Measurements from ENCODE around the gene DNAJC1. TPM values are rescaled to one million over a fixed set of nuclear protein-coding genes. Genes with fewer than 3 reads are reported as not detected.

The DNAJC1 gene
- total and polyA plus RNA-seq, 4 experiments from 2014 or later: 13.0 to 22.0 (median 15.8) TPM

DNA sequence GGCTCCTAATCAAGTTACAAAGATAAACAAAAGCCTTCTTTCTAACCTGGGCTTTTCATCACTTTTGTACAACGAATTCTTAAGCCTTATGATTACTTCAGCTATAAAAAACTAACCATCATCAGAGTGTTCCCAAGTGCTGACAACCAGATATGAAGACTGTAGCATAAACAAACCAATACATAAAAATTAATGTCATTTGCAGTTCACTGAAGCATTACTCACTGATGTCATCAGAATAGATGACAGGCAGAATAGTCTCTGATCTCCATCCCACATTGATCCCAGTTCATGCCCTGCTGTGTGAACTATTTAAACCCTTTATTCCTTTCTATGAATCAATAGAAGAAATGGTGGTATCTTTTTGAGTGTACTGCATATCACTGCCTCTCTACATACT, 84.4 kb downstream of the DNAJC1 start:
- Histone ChIP-seq H3K4me3 (ENCODE audit: low read length in 2 of 2) (no peak overlapping the region), H3K27me3 (ENCODE audit: insufficient read depth, low read length) (no peaks in the 10 kb centered on the region), H3K36me3 (ENCODE audit: insufficient read depth, low read length) (no peaks in the 10 kb centered on the region), H3K4me1 (ENCODE audit: insufficient read depth, low read length) (no peaks in the 10 kb centered on the region), H3K9me3 (ENCODE audit: control insufficient read depth in 1 of 2, low read length in 2 of 2) (no peaks in the 10 kb centered on the region), H3K27ac (ENCODE audit: low read depth, low read length) (no peak overlapping the region)
- POLR2A ChIA-PET (ENCODE audit: partially characterized antibody): no interaction called here
- DNase-seq: no peak
- H3K36me3 Mint-ChIP-seq: peaks cover 13 to 18% of the 10 kb centered on the region in 2 donors
- no peak overlapping the region for H3K27ac Mint-ChIP-seq
- H3K4me3 Mint-ChIP-seq: no peak overlapping the region
- peaks cover 0 to 1% (median 0%) of the 10 kb centered on the region in 4 donors for H3K4me1 Mint-ChIP-seq
- H3K9me3 Mint-ChIP-seq: no peaks in the 10 kb centered on the region
- no peaks in the 10 kb centered on the region for H3K27me3 Mint-ChIP-seq
- CTCF ChIA-PET (ENCODE audit: partially characterized antibody): no interaction called here
- intact Hi-C loops (cut with micrococcal nuclease): no loop called here

GRCh38 chr10:21912625-21913024, 90.9 kb downstream of the DNAJC1 start:
- POLR2A ChIA-PET (ENCODE audit: partially characterized antibody): no interaction called here
- CTCF ChIA-PET (ENCODE audit: partially characterized antibody): no interaction called here
- Histone ChIP-seq H3K9me3 (ENCODE audit: control insufficient read depth in 1 of 2, low read length in 2 of 2) (no peaks in the 10 kb centered on the region), H3K4me1 (ENCODE audit: insufficient read depth, low read length) (no peaks in the 10 kb centered on the region), H3K4me3 (ENCODE audit: low read length in 2 of 2) (no peak overlapping the region), H3K36me3 (ENCODE audit: insufficient read depth, low read length) (no peaks in the 10 kb centered on the region), H3K27me3 (ENCODE audit: insufficient read depth, low read length) (no peaks in the 10 kb centered on the region), H3K27ac (ENCODE audit: low read depth, low read length) (no peak overlapping the region)
- H3K27me3 Mint-ChIP-seq: no peaks in the 10 kb centered on the region
- peaks cover 0 to 7% (median 1%) of the 10 kb centered on the region in 4 donors for H3K4me1 Mint-ChIP-seq
- intact Hi-C loops (cut with micrococcal nuclease): no loop called here
- no peaks in the 10 kb centered on the region for H3K9me3 Mint-ChIP-seq
- no peak overlapping the region for H3K27ac Mint-ChIP-seq
- peaks cover 12 to 20% of the 10 kb centered on the region in 2 donors for H3K36me3 Mint-ChIP-seq
- no peak for DNase-seq
- H3K4me3 Mint-ChIP-seq: no peak overlapping the region

DNA sequence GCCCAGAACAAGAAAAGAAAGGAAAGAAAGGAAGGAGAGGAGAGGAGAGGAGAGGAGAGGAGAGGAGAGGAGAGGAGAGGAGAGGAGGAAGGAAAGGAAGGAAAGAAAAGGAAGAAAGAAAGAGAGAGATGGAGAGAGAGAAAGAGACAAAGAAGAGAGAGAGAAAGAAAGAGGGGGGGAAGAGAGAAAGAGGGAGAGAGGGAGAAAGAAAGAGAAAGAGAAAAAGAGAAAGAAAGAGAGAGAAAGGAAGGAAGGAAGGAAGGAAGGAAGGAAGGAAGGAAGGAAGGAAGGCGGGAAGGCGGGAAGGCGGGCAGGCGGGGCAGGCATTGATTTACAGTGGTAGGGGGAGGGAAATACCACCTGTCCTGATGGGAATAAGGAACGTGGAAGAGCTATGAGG, 92.7 kb downstream of the DNAJC1 start:
- CTCF ChIA-PET (ENCODE audit: partially characterized antibody): no interaction called here
- no peaks in the 10 kb centered on the region for H3K27me3 ChIP-seq (ENCODE audit: insufficient read depth, low read length)
- H3K4me3 Mint-ChIP-seq: no peak overlapping the region
- H3K36me3 ChIP-seq (ENCODE audit: insufficient read depth, low read length): no peaks in the 10 kb centered on the region
- POLR2A ChIA-PET (ENCODE audit: partially characterized antibody): no interaction called here
- no peaks in the 10 kb centered on the region for H3K9me3 ChIP-seq (ENCODE audit: control insufficient read depth in 1 of 2, low read length in 2 of 2)
- peaks cover 0 to 7% (median 1%) of the 10 kb centered on the region in 4 donors for H3K4me1 Mint-ChIP-seq
- intact Hi-C loops (cut with micrococcal nuclease): no loop called here
- no peak overlapping the region for H3K4me3 ChIP-seq (ENCODE audit: low read length in 2 of 2)
- no peak overlapping the region for H3K27ac ChIP-seq (ENCODE audit: low read depth, low read length)
- no peaks in the 10 kb centered on the region for H3K4me1 ChIP-seq (ENCODE audit: insufficient read depth, low read length)
- H3K27ac Mint-ChIP-seq: no peak overlapping the region
- no peaks in the 10 kb centered on the region for H3K27me3 Mint-ChIP-seq
- no peaks in the 10 kb centered on the region for H3K9me3 Mint-ChIP-seq
- peaks cover 18 to 22% of the 10 kb centered on the region in 2 donors for H3K36me3 Mint-ChIP-seq
- no peak for DNase-seq

DNA sequence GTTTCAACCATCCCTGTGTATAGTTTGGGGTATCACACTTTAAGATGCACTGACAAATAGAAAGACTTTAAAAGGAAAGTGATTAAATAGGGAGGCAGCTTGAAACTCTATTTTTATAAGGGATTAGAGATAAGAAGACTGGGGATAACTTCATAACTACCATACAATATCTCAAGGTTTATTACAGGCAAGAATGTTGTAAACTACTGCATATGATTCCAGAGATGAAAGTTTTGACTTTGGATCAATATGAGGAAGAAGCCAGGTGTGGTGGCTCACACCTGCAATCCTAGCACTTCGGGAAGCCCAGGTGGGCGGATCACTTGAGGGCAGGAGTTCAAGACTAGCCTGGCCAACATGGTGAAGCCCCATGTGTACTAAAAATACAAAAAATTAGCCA, 96.1 kb downstream of the DNAJC1 start:
- Mint-ChIP-seq H3K27ac (no peak overlapping the region), H3K36me3 (peaks cover 21 to 31% of the 10 kb centered on the region in 2 donors), H3K4me3 (no peak overlapping the region), H3K4me1 (peaks cover 0 to 4% (median 1%) of the 10 kb centered on the region in 4 donors), H3K27me3 (no peaks in the 10 kb centered on the region), H3K9me3 (no peaks in the 10 kb centered on the region)
- H3K27me3 ChIP-seq (ENCODE audit: insufficient read depth, low read length): no peaks in the 10 kb centered on the region
- H3K36me3 ChIP-seq (ENCODE audit: insufficient read depth, low read length): no peaks in the 10 kb centered on the region
- POLR2A ChIA-PET (ENCODE audit: partially characterized antibody): no interaction called here
- no peak for DNase-seq
- no peaks in the 10 kb centered on the region for H3K4me1 ChIP-seq (ENCODE audit: insufficient read depth, low read length)
- no peak overlapping the region for H3K4me3 ChIP-seq (ENCODE audit: low read length in 2 of 2)
- CTCF ChIA-PET (ENCODE audit: partially characterized antibody): no interaction called here
- no peak overlapping the region for H3K27ac ChIP-seq (ENCODE audit: low read depth, low read length)
- intact Hi-C loops (cut with micrococcal nuclease): no loop called here
- H3K9me3 ChIP-seq (ENCODE audit: control insufficient read depth in 1 of 2, low read length in 2 of 2): no peaks in the 10 kb centered on the region

- no peak overlapping the region for H3K4me3 ChIP-seq (ENCODE audit: low read length in 2 of 2)
- Mint-ChIP-seq H3K9me3 (no peaks in the 10 kb centered on the region), H3K27me3 (no peaks in the 10 kb centered on the region), H3K27ac (no peak overlapping the region), H3K4me1 (peaks cover 0 to 3% (median 0%) of the 10 kb centered on the region in 4 donors), H3K4me3 (no peak overlapping the region), H3K36me3 (peaks cover 25 to 27% of the 10 kb centered on the region in 2 donors)
- H3K9me3 ChIP-seq (ENCODE audit: control insufficient read depth in 1 of 2, low read length in 2 of 2): no peaks in the 10 kb centered on the region
- no peaks in the 10 kb centered on the region for H3K36me3 ChIP-seq (ENCODE audit: insufficient read depth, low read length)
- no peaks in the 10 kb centered on the region for H3K4me1 ChIP-seq (ENCODE audit: insufficient read depth, low read length)
- ChIA-PET POLR2A (ENCODE audit: partially characterized antibody) (interaction anchor here (0.6 kb wide), 2 partner anchors 373 to 1544 kb away, joined by 3 read pairs; no protein-coding TSS in a partner anchor), CTCF (ENCODE audit: partially characterized antibody) (no interaction called here)
- no peaks in the 10 kb centered on the region for H3K27me3 ChIP-seq (ENCODE audit: insufficient read depth, low read length)
- DNase-seq: no peak
- intact Hi-C loops (cut with micrococcal nuclease): no loop called here
- no peak overlapping the region for H3K27ac ChIP-seq (ENCODE audit: low read depth, low read length)
Observed at GRCh38 chr10:21904930-21905329, 98.6 kb downstream of the DNAJC1 start.

- Histone ChIP-seq H3K9me3 (ENCODE audit: control insufficient read depth in 1 of 2, low read length in 2 of 2) (no peaks in the 10 kb centered on the region), H3K4me3 (ENCODE audit: low read length in 2 of 2) (no peak overlapping the region), H3K27me3 (ENCODE audit: insufficient read depth, low read length) (no peaks in the 10 kb centered on the region), H3K36me3 (ENCODE audit: insufficient read depth, low read length) (no peaks in the 10 kb centered on the region), H3K27ac (ENCODE audit: low read depth, low read length) (no peak overlapping the region), H3K4me1 (ENCODE audit: insufficient read depth, low read length) (no peaks in the 10 kb centered on the region)
- peaks cover 0 to 8% (median 3%) of the 10 kb centered on the region in 8 donors for H3K9me3 Mint-ChIP-seq
- ChIA-PET POLR2A (ENCODE audit: partially characterized antibody) (no interaction called here), CTCF (ENCODE audit: partially characterized antibody) (no interaction called here)
- H3K27ac Mint-ChIP-seq: no peak overlapping the region
- H3K36me3 Mint-ChIP-seq: peaks cover 43 to 54% of the 10 kb centered on the region in 2 donors
- H3K4me3 Mint-ChIP-seq: no peak overlapping the region
- no peak for DNase-seq
- H3K27me3 Mint-ChIP-seq: no peaks in the 10 kb centered on the region
- intact Hi-C loops (cut with micrococcal nuclease): no loop called here
- peaks cover 0 to 2% (median 0%) of the 10 kb centered on the region in 4 donors for H3K4me1 Mint-ChIP-seq
Observed at GRCh38 chr10:21899736-21900135, 103.8 kb downstream of the DNAJC1 start.

GRCh38 chr10:21895932-21896331, 107.6 kb downstream of the DNAJC1 start:
- intact Hi-C loops (cut with micrococcal nuclease): no loop called here
- no peaks in the 10 kb centered on the region for H3K4me1 ChIP-seq (ENCODE audit: insufficient read depth, low read length)
- no peaks in the 10 kb centered on the region for H3K9me3 ChIP-seq (ENCODE audit: control insufficient read depth in 1 of 2, low read length in 2 of 2)
- peaks cover 0 to 40% (median 26%) of the 10 kb centered on the region in 8 donors for H3K9me3 Mint-ChIP-seq
- H3K36me3 Mint-ChIP-seq: peaks cover 58 to 74% of the 10 kb centered on the region in 2 donors
- no peaks in the 10 kb centered on the region for H3K27me3 ChIP-seq (ENCODE audit: insufficient read depth, low read length)
- ChIA-PET POLR2A (ENCODE audit: partially characterized antibody) (no interaction called here), CTCF (ENCODE audit: partially characterized antibody) (no interaction called here)
- no peaks in the 10 kb centered on the region for H3K27me3 Mint-ChIP-seq
- H3K4me1 Mint-ChIP-seq: peaks cover 2 to 7% (median 7%) of the 10 kb centered on the region in 4 donors
- no peak overlapping the region for H3K27ac ChIP-seq (ENCODE audit: low read depth, low read length)
- no peak overlapping the region for H3K27ac Mint-ChIP-seq
- H3K4me3 Mint-ChIP-seq: no peak overlapping the region
- DNase-seq: no peak
- H3K4me3 ChIP-seq (ENCODE audit: low read length in 2 of 2): no peak overlapping the region
- H3K36me3 ChIP-seq (ENCODE audit: insufficient read depth, low read length): no peaks in the 10 kb centered on the region
